GM21576 (cell line): ENCODE results near the gene CEP83.
"Not testable (repeated sequence)": the region's sequence is repeated elsewhere in the genome, so short reads cannot be mapped to it uniquely, and the experiment has no call there.

ENCODE experiments used
- ATAC-seq: cut with Tn5 transposase; IDR thresholded peaks from one replicate; pipeline ENCODE4 v1.9.1; 2021; ENCODE audit warnings: mild to moderate bottlenecking, moderate library complexity; ENCODE audit not compliant: unreplicated experiment

CEP83 gene

GRCh38 chr12:94435511-94435927, 24.1 kb downstream of the CEP83 start:
- peak; percentile 43 for ATAC-seq

DNA sequence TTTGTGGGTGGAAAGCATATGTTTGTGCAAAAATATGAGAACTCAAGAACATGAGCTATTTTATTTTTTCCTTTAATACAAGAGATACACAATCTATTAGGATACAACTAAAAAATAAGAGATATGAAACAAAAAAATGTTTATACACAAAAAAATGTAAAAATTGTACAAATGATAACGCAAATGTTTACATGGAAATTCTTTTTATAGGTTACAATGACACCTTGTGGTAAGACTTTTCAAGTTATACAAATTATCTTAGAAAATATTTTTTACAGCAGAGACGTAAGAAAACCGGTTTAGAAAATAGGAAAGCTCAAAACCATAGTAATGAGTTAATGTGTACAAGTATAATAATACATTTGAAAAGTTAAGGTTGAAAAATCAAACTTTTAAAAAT, 25.5 kb downstream of the CEP83 start:
- ATAC-seq: no peak

DNA sequence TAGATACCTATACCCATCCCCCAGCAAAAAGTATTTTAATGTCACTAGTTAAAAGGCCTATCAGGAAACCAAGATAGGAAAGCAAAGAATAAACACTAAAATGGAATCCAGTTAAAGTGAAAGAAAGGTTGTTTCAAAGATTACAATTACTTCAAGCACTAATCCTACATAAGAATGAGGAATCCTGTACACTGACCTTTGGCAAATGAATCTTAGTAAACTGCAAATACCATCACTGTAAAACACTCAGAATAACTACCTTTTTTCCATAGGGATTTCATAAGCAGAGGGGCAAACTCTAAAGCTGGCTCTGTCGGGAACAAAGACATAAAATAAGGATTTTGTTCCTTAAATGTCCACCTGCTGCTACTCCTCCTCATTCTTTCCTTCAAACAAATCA, 25.9 kb downstream of the CEP83 start:
- no peak for ATAC-seq

DNA sequence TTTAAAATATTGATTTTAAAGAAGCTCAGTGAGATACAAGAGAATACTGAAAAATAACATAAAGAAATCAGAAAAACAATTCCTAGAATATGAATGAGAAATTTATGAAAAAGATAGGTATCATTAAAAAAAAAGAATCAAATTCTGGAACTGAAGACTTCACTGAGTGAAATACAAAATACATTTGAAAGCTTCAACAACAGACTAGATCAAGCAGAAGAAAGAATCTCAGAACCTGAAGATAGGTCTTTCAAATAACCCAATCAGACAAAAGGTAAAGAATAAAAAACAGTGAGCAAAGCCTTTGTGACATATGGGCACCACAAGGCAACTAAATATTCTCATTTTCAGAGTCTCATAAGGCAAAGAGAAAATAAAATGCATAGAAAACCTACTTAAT, 29.4 kb downstream of the CEP83 start:
- ATAC-seq: no peak

- ATAC-seq: no peak
Measured at GRCh38 chr12:94429633-94430032, 30.0 kb downstream of the CEP83 start.

DNA sequence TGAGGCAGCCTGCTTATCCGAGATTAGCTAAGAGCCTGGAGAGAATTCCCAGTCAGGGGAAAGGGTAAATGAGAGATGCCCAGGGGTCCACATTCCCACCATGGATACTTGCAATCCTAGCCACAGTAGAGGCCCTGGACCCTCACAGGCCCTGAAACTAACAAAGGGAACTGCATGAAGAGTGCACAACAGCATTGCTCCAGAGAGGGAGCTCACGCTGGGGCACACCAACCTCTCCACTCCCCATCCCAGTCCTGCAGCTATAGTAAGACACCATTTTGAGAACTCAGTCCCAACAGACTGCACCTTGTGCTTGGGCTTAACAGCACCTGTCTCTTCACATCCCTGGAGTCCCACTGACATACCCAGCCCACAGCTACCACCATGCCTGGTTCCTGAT, 30.5 kb downstream of the CEP83 start:
- ATAC-seq: no peak

DNA sequence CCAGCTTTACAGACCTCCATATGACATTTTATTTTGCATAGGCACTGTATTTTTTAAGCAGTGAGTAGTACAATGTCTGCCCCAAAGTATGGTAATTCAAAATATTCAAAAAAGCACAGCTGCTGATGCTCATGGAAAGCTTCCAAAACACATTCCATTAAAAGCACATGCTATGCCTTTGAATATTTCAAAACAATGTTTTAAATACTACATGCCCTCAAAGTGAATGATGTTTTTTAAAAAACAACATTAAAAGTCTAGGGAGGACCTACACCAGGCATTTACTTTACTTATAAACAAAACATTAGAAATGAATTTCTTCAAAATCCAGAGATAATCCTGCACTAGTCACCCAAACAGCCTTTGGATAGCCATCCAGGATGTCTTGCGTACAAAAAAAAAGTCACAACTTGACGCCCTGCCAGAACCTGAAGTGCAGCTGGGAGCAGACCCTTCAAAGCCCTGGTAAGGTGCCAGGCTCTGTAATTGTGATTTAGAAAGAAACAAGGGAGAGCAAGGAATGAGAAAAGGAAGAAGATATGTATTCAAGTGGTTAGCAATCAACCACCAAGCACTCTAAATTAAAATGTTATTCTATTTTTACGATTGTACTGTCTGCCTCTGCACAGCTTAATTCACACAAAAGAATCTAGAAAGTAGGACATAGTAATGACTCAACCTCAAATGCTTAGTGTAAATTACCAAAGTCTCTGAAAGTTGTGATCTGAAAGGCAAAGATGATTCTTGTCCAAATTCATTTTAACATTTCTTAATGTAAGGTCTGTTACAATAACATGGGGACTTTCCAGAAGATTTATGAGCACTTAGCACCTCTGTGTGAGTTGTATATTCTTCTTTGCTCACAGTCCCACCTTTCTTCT, 31.9 kb downstream of the CEP83 start:
- no peak for ATAC-seq

GRCh38 chr12:94426049-94426448, 33.6 kb downstream of the CEP83 start:
- ATAC-seq: no peak

- ATAC-seq: not testable (repeated sequence)
Measured at GRCh38 chr12:94424830-94425229, 34.8 kb downstream of the CEP83 start.

DNA sequence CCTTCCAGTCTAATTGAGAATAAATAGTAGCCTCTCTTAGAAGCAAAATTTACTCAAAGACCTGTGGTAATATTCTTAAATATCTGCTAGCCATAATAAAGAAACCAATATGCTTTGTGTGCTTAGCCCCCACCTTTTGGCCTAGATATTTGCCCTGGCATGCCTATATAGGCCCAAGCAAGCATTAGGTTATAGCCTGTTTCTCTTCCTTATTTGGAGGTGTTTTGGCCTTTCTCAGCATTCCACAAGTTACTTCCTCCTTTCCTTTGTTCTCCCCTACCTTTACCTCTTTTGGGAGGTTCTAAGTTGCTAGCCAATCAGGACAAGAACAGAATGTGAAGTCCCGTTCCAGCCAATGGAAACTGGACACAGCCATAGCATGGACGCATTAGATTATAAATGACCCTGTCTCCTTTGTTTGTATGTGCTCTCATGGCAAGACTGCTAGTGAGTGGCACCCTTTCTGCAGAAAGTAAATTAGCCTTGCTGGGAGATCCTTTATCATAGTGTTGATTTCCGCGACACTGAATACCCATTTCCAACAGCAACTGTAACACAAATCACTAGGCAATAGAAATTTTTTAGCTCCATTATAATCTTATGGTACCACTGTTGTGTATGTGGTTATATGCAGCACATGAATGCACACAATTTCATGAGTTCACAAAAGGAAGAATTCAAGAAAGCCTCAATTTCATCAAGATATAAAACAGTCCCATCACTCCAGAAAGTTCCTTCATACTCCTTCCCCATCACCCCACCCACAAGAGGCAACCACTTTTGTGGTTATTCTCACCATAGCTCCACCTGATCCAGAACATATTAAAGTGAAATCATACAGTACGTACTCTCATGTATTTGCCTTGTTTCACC, 37.6 kb downstream of the CEP83 start:
- no peak for ATAC-seq

- ATAC-seq: no peak
Measured at GRCh38 chr12:94418517-94418916, 41.1 kb downstream of the CEP83 start.

DNA sequence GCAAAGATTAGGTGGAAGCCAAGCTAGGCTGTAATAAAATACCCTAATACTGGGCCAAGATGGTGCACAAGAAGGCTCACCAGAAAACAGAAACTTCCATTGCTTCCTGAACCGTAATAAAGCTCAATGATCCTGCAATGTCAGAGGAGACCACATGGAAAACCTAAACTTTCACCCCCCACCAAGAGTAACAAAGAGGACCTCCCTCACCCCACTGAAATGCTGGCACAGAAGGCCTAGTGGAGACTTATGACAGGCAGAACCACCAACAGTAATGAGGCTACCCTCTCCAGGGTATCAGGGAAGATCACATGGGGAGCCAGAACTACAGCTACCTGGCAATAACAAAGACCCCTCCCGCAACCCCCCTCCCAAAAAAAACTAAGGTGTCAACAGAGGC, 43.1 kb downstream of the CEP83 start:
- ATAC-seq: no peak

DNA sequence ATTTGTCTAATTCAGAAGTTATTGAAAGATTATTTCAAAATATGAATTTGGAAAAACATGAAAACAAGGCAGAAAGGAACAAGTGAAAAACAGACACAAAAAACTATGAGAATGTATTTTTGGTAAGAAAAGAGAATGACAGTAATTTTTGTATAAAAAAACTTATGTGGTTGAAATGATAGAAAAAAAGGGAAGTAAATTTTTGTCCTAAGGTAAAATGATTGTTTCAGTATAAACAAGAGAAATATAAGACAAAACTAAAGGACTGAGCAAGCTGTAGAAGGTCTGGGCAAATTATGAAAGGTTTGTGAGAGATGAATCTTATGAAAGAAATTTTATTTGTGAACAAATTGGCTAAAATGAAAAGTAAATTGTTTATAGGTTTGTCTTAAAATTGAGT, 44.6 kb downstream of the CEP83 start:
- ATAC-seq: no peak

DNA sequence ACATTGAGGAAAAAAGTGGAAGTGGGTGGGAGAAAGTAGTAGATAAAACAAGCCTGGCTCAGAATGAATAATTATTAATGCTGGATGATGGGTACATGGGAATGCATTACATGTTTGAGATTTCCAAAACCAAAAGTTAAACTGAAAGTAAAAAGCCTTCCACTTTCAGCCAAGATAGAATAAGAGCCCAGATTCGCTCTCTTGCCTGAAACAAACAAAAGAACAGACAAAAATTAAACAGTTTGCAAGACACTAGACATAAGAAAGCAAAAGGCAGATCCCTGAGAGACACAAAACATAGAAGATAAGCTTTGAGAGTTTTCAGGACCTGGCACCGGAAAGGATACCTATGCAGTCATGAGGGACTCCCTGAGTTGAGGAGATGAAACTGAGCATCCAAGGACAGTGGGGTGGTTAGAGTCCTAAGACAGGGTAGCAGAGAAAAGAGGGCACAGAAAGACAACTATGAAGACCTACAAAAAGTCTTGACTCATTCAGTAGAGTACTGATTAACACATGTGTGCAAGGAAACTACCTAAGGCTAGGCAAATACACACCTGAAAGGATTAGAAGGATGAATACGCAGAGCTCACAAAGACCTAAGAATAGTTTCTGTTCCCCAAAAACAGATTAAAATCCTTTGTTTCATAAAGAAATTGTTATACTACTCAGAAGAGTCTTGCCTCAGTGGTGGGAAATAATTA, 54.1 kb downstream of the CEP83 start:
- peak; percentile 73 for ATAC-seq

DNA sequence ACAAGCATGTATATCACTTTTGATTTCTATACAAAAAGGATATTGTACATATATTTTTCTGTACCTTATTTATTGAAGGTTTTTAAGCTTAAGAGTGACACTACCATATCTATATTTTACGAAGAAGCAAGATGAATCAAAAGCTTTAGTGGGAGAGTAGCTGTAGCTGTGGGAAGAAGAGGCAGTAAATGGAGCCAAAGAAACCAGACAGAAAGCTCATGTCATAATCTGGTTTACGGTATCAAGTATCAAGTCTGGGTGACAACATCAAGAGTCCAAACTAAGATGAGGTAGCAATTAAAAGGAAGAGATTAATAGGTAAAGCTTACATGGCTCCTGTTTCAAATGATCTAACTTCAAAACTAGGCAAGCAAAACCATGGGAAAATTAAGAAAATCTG, 54.8 kb downstream of the CEP83 start:
- no peak for ATAC-seq

- ATAC-seq: no peak
Measured at GRCh38 chr12:94401326-94401725, 58.3 kb downstream of the CEP83 start.

- not testable (repeated sequence) for ATAC-seq
Measured at GRCh38 chr12:94398685-94399084, 61.0 kb downstream of the CEP83 start.

DNA sequence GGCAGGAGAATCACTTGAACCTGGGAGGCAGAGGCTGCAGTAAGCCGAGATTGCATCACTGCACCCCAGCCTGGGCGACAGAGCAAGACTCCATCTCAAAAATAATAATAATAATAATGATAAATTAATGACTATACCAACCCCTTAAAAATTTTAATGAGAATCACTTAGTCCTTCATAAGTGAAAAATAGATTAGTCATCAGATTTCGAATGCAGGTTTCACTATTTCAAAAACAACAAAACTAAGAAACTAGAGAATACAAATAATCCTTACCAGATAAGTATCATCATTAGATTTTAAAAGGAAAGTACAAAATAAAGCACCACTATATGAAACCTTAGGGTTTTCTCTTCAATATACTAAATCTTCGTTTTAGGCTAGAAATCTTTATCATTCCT, 62.3 kb downstream of the CEP83 start:
- ATAC-seq: no peak

DNA sequence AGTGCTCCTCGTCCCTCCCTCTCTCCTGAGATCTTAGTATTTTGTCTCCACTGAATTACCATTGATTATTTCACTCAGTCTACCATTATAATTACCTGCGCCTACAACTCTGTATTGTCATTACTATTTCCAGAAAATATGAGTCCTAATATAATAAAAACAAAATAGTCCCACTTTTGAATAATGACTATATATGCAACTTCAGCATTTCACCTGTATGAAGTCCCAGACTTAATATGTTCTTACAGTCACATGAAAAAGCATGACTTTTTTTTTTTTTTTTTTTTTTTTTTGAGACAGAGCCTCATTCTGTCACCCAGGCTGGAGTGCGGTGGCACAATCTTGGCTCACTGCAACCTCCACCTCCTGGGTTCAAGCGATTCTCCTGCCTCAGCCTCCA, 63.7 kb downstream of the CEP83 start:
- not testable (repeated sequence) for ATAC-seq

- ATAC-seq: no peak
Measured at GRCh38 chr12:94390130-94390485, 69.6 kb downstream of the CEP83 start.

DNA sequence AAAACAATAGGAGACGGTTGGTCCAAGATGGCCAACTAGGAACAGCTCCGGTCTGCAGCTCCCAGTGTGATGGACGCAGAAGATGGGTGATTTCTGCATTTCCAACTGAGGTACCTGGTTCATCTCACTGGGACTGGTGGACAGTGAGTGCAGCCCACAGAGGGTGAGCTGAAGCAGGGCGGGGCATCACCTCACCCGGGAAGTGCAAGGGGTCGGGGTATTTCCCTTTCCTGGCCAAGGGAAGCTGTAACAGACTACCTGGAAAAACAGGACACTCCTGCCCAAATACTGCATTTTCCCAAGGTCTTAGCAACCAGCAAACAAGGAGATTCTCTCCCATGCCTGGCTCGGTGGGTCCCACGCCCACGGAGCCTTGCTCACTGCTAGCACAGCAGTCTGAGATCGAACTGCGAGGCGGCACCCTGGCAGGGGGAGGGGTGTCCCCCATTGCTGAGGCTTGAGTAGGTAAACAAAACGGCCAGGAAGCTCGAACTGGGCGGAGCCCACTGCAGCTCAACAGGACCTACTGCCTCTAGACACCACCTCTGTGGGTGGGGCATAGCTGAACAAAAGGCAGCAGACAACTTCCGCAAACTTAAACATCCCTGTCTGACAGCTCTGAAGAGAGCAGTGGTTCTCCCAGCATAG, 70.1 kb downstream of the CEP83 start:
- not testable (repeated sequence) for ATAC-seq
